GM12878 (cell line): ENCODE data around the gene TATDN3. TPM values are rescaled to one million over a fixed set of nuclear protein-coding genes. Genes with fewer than 3 reads are reported as not detected.

Experiments
- CHD1 ChIP-seq: IDR thresholded peaks from 2 replicates; pipeline ENCODE4 v1.6.1; 2012; ENCODE audit warnings: low read depth, low read length, improper control_type of control experiment
- DPF2 ChIP-seq: fragments of 450-650 bp; IDR thresholded peaks from 2 replicates; pipeline ENCODE4 v1.6.1; 2017; ENCODE audit warnings: mild to moderate bottlenecking
- GABPA ChIP-seq: IDR thresholded peaks from 2 replicates; pipeline ENCODE4 v1.6.1; 2014; ENCODE audit warnings: antibody characterized with exemption, low read depth, mild to moderate bottlenecking, inconsistent platforms
- HDAC6 ChIP-seq: fragments of 200-600 bp; sonication (generic); IDR thresholded peaks from one replicate; pipeline ENCODE4 v1.8.0; 2017; ENCODE audit warnings: antibody characterized with exemption; ENCODE audit not compliant: unreplicated experiment
- JUNB ChIP-seq: IDR thresholded peaks from 2 replicates; pipeline ENCODE4 v1.6.1; 2016; ENCODE audit warnings: antibody characterized with exemption, mild to moderate bottlenecking
- MEF2A ChIP-seq: IDR thresholded peaks from 2 replicates; pipeline ENCODE4 v1.6.1; 2011; ENCODE audit warnings: low read depth, mild to moderate bottlenecking, low read length, moderate library complexity; ENCODE audit not compliant: insufficient read depth
- MTA2 ChIP-seq: fragments of 450-650 bp; IDR thresholded peaks from 2 replicates; pipeline ENCODE4 v1.6.1; 2016; ENCODE audit warnings: low read depth, mild to moderate bottlenecking, moderate library complexity
- MYB ChIP-seq: fragments of 150-350 bp; IDR thresholded peaks from 2 replicates; pipeline ENCODE4 v1.6.1; 2014; ENCODE audit warnings: mild to moderate bottlenecking, low read depth, low read length, borderline replicate concordance
- POLR2AphosphoS5 ChIP-seq: IDR thresholded peaks from 2 replicates; pipeline ENCODE4 v1.6.1; 2011; ENCODE audit warnings: mild to moderate bottlenecking, low read length, inconsistent platforms
- RUNX3 ChIP-seq: IDR thresholded peaks from 2 replicates; pipeline ENCODE4 v1.6.1; 2012; ENCODE audit warnings: low read length, inconsistent platforms
- TARDBP ChIP-seq: IDR thresholded peaks from 2 replicates; pipeline ENCODE4 v1.6.1; 2016; ENCODE audit warnings: borderline replicate concordance
- polyA plus RNA-seq, 11 experiments: library from polyadenylated mRNA; depleted of rRNA in 4 of 11; unstranded in 6 of 11; stranded (reverse) in 5 of 11; fragments of >200 nt; fragmentation: Nextera tagmentation in 4 of 11; fragmentation: Illumina TruSeq in 1 of 11; extraction: Ambion mirVana in 4 of 11; extraction: Trizol in 1 of 11; gene quantifications; 1 replicate in 1 of 11; 2 replicates in 10 of 11; pipeline versions ENCODE4 v1.2.1 to v1.2.3, GENCODE V29; 2011 to 2016; ENCODE audit warnings: inconsistent platforms in 2 of 11, missing spikeins in 2 of 11, low read depth in 1 of 11
- total RNA-seq, 4 experiments: library from RNA; depleted of rRNA in 3 of 4; stranded (reverse); fragments of >200 nt in 3 of 4; fragmentation: Illumina TruSeq in 1 of 4; extraction: Trizol in 1 of 4; gene quantifications; 2 replicates each; pipeline versions ENCODE4 v1.2.1 to v1.2.3, GENCODE V29; 2013 to 2021
- TF ChIP-seq, protein P1 (sequence below): IDR thresholded peaks from 2 replicates; pipeline ENCODE4 v1.6.1; 2011; ENCODE audit warnings: borderline replicate concordance, low read depth, mild to moderate bottlenecking, moderate library complexity, mixed read lengths, low read length; ENCODE audit not compliant: insufficient read depth; ENCODE audit errors: extremely low read length
- TF ChIP-seq, protein P2 (sequence below): fragments of 450-650 bp; IDR thresholded peaks from 2 replicates; pipeline ENCODE4 v1.6.1; 2017; ENCODE audit warnings: mild to moderate bottlenecking
- TF ChIP-seq, protein P3 (sequence below): fragments of 450-650 bp; formaldehyde crosslinking; IDR thresholded peaks from 2 replicates; pipeline ENCODE4 v1.4.0; 2020; ENCODE audit warnings: mild to moderate bottlenecking, moderate library complexity
- TF ChIP-seq, protein P4 (sequence below): fragments of 450-650 bp; IDR thresholded peaks from 2 replicates; pipeline ENCODE4 v1.6.1; 2017; ENCODE audit warnings: mild to moderate bottlenecking, moderate library complexity

Gene TATDN3
- total and polyA plus RNA-seq, 10 of the 15 experiments (the other 5 are each of a cell fraction or from before 2014, with no cell fraction given), result 15.5 to 40.0 (median 22.7) TPM

DNA sequence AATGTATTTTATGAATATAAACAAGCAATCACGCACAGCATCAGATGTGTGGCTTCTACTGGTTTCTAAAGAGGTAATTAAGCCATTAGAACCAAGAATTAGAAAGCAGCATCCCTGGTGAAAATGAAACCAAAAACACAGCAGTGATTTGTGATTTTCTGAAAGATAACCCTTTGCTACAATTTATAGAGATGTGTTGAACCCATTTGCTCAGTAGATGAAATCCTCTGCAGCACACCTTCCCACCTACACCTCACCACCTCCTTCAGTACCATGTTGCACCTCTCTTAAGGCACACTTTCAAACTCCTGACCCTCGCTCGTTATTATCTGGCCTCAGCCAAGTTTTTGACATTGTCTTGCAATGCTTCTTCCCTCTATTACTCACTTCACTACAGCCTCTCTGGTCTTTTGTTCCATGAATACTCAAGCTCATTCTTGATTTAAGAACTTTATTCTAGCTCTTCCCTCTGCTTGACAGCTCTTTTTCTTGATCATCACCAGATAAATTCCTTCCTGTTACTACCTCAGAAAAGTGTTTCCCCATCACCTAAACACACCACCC is 38.7 kb upstream of the TATDN3 start (continued):
- TF ChIP-seq POLR2AphosphoS5 (no peak), HDAC6 (no peak), TARDBP (no peak), DPF2 (peak; percentile 57; the same call in 1 of the 2 replicates), CHD1 (no peak), RUNX3 (peak; percentile 37; the same call in 1 of the 2 replicates), GABPA (no peak), MYB (no peak), MEF2A (no peak), MTA2 (peak; percentile 60; the same call in 1 of the 2 replicates), JUNB (no peak)
- TF ChIP-seq, protein P1, sequence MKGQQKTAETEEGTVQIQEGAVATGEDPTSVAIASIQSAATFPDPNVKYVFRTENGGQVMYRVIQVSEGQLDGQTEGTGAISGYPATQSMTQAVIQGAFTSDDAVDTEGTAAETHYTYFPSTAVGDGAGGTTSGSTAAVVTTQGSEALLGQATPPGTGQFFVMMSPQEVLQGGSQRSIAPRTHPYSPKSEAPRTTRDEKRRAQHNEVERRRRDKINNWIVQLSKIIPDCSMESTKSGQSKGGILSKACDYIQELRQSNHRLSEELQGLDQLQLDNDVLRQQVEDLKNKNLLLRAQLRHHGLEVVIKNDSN, result no peak
- TF ChIP-seq, protein P2, sequence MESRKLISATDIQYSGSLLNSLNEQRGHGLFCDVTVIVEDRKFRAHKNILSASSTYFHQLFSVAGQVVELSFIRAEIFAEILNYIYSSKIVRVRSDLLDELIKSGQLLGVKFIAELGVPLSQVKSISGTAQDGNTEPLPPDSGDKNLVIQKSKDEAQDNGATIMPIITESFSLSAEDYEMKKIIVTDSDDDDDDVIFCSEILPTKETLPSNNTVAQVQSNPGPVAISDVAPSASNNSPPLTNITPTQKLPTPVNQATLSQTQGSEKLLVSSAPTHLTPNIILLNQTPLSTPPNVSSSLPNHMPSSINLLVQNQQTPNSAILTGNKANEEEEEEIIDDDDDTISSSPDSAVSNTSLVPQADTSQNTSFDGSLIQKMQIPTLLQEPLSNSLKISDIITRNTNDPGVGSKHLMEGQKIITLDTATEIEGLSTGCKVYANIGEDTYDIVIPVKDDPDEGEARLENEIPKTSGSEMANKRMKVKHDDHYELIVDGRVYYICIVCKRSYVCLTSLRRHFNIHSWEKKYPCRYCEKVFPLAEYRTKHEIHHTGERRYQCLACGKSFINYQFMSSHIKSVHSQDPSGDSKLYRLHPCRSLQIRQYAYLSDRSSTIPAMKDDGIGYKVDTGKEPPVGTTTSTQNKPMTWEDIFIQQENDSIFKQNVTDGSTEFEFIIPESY, result no peak
- TF ChIP-seq, protein P3, sequence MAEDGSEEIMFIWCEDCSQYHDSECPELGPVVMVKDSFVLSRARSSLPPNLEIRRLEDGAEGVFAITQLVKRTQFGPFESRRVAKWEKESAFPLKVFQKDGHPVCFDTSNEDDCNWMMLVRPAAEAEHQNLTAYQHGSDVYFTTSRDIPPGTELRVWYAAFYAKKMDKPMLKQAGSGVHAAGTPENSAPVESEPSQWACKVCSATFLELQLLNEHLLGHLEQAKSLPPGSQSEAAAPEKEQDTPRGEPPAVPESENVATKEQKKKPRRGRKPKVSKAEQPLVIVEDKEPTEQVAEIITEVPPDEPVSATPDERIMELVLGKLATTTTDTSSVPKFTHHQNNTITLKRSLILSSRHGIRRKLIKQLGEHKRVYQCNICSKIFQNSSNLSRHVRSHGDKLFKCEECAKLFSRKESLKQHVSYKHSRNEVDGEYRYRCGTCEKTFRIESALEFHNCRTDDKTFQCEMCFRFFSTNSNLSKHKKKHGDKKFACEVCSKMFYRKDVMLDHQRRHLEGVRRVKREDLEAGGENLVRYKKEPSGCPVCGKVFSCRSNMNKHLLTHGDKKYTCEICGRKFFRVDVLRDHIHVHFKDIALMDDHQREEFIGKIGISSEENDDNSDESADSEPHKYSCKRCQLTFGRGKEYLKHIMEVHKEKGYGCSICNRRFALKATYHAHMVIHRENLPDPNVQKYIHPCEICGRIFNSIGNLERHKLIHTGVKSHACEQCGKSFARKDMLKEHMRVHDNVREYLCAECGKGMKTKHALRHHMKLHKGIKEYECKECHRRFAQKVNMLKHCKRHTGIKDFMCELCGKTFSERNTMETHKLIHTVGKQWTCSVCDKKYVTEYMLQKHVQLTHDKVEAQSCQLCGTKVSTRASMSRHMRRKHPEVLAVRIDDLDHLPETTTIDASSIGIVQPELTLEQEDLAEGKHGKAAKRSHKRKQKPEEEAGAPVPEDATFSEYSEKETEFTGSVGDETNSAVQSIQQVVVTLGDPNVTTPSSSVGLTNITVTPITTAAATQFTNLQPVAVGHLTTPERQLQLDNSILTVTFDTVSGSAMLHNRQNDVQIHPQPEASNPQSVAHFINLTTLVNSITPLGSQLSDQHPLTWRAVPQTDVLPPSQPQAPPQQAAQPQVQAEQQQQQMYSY (CRISPR knock-in tag), result no peak
- TF ChIP-seq, protein P4, sequence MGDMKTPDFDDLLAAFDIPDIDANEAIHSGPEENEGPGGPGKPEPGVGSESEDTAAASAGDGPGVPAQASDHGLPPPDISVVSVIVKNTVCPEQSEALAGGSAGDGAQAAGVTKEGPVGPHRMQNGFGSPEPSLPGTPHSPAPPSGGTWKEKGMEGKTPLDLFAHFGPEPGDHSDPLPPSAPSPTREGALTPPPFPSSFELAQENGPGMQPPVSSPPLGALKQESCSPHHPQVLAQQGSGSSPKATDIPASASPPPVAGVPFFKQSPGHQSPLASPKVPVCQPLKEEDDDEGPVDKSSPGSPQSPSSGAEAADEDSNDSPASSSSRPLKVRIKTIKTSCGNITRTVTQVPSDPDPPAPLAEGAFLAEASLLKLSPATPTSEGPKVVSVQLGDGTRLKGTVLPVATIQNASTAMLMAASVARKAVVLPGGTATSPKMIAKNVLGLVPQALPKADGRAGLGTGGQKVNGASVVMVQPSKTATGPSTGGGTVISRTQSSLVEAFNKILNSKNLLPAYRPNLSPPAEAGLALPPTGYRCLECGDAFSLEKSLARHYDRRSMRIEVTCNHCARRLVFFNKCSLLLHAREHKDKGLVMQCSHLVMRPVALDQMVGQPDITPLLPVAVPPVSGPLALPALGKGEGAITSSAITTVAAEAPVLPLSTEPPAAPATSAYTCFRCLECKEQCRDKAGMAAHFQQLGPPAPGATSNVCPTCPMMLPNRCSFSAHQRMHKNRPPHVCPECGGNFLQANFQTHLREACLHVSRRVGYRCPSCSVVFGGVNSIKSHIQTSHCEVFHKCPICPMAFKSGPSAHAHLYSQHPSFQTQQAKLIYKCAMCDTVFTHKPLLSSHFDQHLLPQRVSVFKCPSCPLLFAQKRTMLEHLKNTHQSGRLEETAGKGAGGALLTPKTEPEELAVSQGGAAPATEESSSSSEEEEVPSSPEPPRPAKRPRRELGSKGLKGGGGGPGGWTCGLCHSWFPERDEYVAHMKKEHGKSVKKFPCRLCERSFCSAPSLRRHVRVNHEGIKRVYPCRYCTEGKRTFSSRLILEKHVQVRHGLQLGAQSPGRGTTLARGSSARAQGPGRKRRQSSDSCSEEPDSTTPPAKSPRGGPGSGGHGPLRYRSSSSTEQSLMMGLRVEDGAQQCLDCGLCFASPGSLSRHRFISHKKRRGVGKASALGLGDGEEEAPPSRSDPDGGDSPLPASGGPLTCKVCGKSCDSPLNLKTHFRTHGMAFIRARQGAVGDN, result no peak
